HL-60 (cell line): ENCODE measurements around the gene DNAH17.

Experiments
- DNase-seq, 2 experiments: peaks; one replicate each; pipeline ENCODE4 v3.0.0-alpha.2; 2010 to 2020; ENCODE audit warnings: low read depth in 1 of 2, low spot score in 1 of 2
- H3K27ac ChIP-seq: fragments of 250-450 bp; sonication (Bioruptor Pico); replicated peaks from 2 replicates; pipeline ENCODE4 v1.5.1; 2020; ENCODE audit warnings: mild to moderate bottlenecking, moderate library complexity
- H3K27me3 ChIP-seq: fragments of 250-450 bp; sonication (Bioruptor Pico); 2 replicates; pipeline ENCODE4 v1.5.1; 2021; ENCODE audit warnings: mild to moderate bottlenecking, moderate library complexity; ENCODE audit not compliant: insufficient read depth, poor library complexity, severe bottlenecking
- H3K4me3 ChIP-seq: replicated peaks from 2 replicates; pipeline ENCODE4 v1.5.1; 2011; ENCODE audit warnings: mild to moderate bottlenecking, control low read depth, low read length; ENCODE audit not compliant: insufficient read depth
- CTCF ChIP-seq: IDR thresholded peaks from one replicate; pipeline ENCODE4 v1.5.1; 2011; ENCODE audit warnings: low read length, control low read depth, inconsistent platforms; ENCODE audit not compliant: insufficient read depth
- GABPA ChIP-seq: IDR thresholded peaks from 2 replicates; pipeline ENCODE4 v1.6.1; 2012; ENCODE audit warnings: low read depth
- POLR2AphosphoS5 ChIP-seq: IDR thresholded peaks from 2 replicates; pipeline ENCODE4 v1.6.1; 2012; ENCODE audit warnings: low read depth
- REST ChIP-seq: IDR thresholded peaks from 2 replicates; pipeline ENCODE4 v1.6.1; 2012; ENCODE audit warnings: low read depth; ENCODE audit not compliant: insufficient replicate concordance
- SPI1 ChIP-seq: IDR thresholded peaks from 2 replicates; pipeline ENCODE4 v1.6.1; 2012; ENCODE audit warnings: low read depth, mild to moderate bottlenecking, borderline replicate concordance

Gene DNAH17

GRCh38 chr17:78394209-78394608 lies 183.0 kb downstream of the DNAH17 start:
- no peak overlapping the region for H3K4me3 ChIP-seq
- no peaks in the 10 kb centered on the region for H3K27me3 ChIP-seq
- no peak overlapping the region for H3K27ac ChIP-seq
- TF ChIP-seq POLR2AphosphoS5 (no peak), CTCF (no peak), REST (no peak), SPI1 (no peak), GABPA (no peak)
- no peak for DNase-seq

- TF ChIP-seq REST (no peak), CTCF (no peak), SPI1 (no peak), POLR2AphosphoS5 (no peak), GABPA (no peak)
- no peak for DNase-seq
- Histone ChIP-seq H3K4me3 (no peak overlapping the region), H3K27me3 (no peaks in the 10 kb centered on the region), H3K27ac (no peak overlapping the region)
These were observed 183.6 kb downstream of the DNAH17 start for GRCh38 chr17:78393575-78393974.

- Histone ChIP-seq H3K27ac (no peak overlapping the region), H3K27me3 (no peaks in the 10 kb centered on the region), H3K4me3 (no peak overlapping the region)
- no peak for DNase-seq
- TF ChIP-seq SPI1: no peak
- TF ChIP-seq GABPA: no peak
- no peak for TF ChIP-seq REST
- TF ChIP-seq CTCF: no peak
- TF ChIP-seq POLR2AphosphoS5: no peak
These were observed 184.9 kb downstream of the DNAH17 start for GRCh38 chr17:78392295-78392694.
